Dendritic cell treated with granulocyte-macrophage colony-stimulating factor and Interleukin-4, amounts not matched to agents 40 ng/mL and 50 ng/mL, for 4 days (primary cell): ENCODE results near the gene ACSL3.
"Not testable (repeated sequence)": the region's sequence is repeated elsewhere in the genome, so short reads cannot be mapped to it uniquely, and the experiment has no call there.

Source experiments
- H3K27ac Mint-ChIP-seq: one replicate; pipeline ENCODE4 v1.8.0; 2022; ENCODE audit warnings: mild to moderate bottlenecking, mixed read lengths
- H3K27me3 Mint-ChIP-seq: one replicate; pipeline ENCODE4 v1.8.0; 2022; ENCODE audit warnings: mild to moderate bottlenecking, mixed read lengths
- H3K36me3 Mint-ChIP-seq: one replicate; pipeline ENCODE4 v1.8.0; 2022; ENCODE audit warnings: low read depth, mixed read lengths
- H3K4me1 Mint-ChIP-seq: one replicate; pipeline ENCODE4 v1.8.0; 2022; ENCODE audit warnings: low read depth, mixed read lengths
- H3K4me3 Mint-ChIP-seq: one replicate; pipeline ENCODE4 v1.8.0; 2022; ENCODE audit warnings: mild to moderate bottlenecking, moderate library complexity, mixed read lengths
- H3K9me3 Mint-ChIP-seq: one replicate; pipeline ENCODE4 v1.8.0; 2022; ENCODE audit warnings: mixed read lengths
- intact Hi-C: fragments of 100-400 bp; cut with micrococcal nuclease; formaldehyde crosslinking; loops from one replicate; pipeline ENCODE4 v1.15.0; 2022

The ACSL3 gene

DNA sequence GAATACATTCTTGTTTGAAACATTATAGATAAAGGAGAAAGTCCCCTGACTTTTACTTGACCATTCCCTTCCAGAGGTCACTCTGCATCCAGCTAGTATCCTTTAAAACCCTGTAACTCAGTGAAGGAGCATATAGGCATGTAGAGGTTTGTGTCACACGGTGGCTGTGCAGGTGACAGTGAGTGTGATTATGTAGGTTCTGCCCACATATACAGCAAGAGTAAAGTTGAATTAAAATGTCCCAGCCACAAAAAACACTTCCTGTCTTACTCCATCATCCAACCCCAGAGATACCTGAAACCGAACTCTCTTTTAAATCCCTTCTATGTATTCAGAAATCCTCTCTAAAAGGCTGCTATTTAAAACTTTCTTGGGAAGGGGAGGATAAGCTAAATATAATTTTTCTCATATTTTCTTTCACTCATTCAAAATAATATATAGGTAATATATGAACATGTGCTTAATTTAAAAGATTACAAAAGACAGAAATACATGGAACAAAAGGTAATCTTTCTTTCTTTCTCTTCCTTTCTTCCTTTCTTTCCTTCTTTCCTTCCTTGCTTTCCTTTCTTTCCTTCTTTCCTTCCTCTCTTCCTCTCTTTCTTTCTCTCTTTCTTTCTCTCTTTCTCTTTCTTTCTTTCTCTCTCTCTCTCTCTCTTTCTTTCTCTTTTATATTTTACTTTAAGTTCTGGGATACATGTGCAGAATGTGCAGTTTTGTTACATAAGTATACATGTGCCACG is 20.6 kb upstream of the ACSL3 start:
- intact Hi-C loops, result loop anchor here (5.0 kb wide), 1 partner anchor 33 kb away; no protein-coding TSS in a partner anchor
- Mint-ChIP-seq H3K9me3 (no peaks in the 10 kb centered on the region), H3K27me3 (no peaks in the 10 kb centered on the region), H3K4me1 (peaks cover 46% of the 10 kb centered on the region), H3K4me3 (no peak overlapping the region), H3K27ac (no peak overlapping the region), H3K36me3 (no peaks in the 10 kb centered on the region)

DNA sequence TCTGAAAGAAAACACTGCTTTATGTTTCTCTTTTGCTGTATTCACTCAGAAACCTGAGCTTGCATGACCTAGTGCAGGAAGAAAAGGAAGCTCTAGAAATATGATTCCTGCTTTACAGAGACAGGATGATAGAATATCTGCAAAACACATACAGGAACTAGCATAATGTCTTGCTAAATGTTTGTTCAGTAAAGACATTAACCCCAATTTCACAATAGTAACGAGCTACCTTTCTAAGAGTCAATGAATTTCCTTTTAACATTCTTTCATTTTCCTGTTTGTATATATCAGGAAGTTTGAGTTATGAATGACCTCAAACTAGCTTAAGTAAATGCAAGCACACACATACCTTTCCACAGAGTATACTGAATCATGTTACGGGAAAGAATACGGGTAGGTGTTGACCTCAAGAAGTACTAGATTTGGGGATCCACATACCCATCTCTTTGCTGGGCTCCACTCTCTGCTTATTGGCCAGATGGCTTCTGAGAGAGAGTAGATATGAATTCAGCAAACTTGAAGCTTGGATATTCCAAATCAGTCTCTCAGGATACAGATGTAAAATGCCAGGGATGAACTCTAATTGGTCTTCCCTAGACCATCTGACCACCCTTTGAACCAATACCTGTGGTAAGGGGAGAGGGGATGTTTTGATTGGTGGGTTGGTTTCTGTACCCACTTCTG is 18.2 kb upstream of the ACSL3 start:
- intact Hi-C loops, result loop anchor here (5.0 kb wide), 1 partner anchor 35 kb away; no protein-coding TSS in a partner anchor
- H3K27me3 Mint-ChIP-seq, result no peaks in the 10 kb centered on the region

GRCh38 chr2:222844323-222844722 is 16.5 kb upstream of the ACSL3 start:
- Mint-ChIP-seq H3K9me3 (no peaks in the 10 kb centered on the region), H3K4me1 (peaks cover 72% of the 10 kb centered on the region), H3K4me3 (peak overlapping the region; percentile 26), H3K27me3 (no peaks in the 10 kb centered on the region), H3K27ac (peak overlapping the region; percentile 91), H3K36me3 (no peaks in the 10 kb centered on the region)
- intact Hi-C loops, result loop anchor here (5.0 kb wide), 1 partner anchor 37 kb away; no protein-coding TSS in a partner anchor

More for the DNA sequence above, 18.2 kb upstream of the ACSL3 start:
- Mint-ChIP-seq H3K4me1 (peaks cover 58% of the 10 kb centered on the region), H3K36me3 (no peaks in the 10 kb centered on the region), H3K4me3 (no peak overlapping the region), H3K27ac (peak overlapping the region; percentile 91), H3K9me3 (no peaks in the 10 kb centered on the region)

- not testable (repeated sequence) for H3K4me3 Mint-ChIP-seq
These were observed 15.5 kb upstream of the ACSL3 start for GRCh38 chr2:222845314-222845713.

GRCh38 chr2:222846003-222846402 is 14.8 kb upstream of the ACSL3 start:
- H3K4me1 Mint-ChIP-seq, result peaks cover 71% of the 10 kb centered on the region
- H3K36me3 Mint-ChIP-seq, result no peaks in the 10 kb centered on the region
- no peaks in the 10 kb centered on the region for H3K9me3 Mint-ChIP-seq
- intact Hi-C loops, result loop anchor here (5.0 kb wide), 1 partner anchor 139 kb away; no protein-coding TSS in a partner anchor
- no peaks in the 10 kb centered on the region for H3K27me3 Mint-ChIP-seq
- H3K4me3 Mint-ChIP-seq, result no peak overlapping the region
- H3K27ac Mint-ChIP-seq, result peak overlapping the region; percentile 10

More at GRCh38 chr2:222845314-222845713, 15.5 kb upstream of the ACSL3 start:
- not testable (repeated sequence) for H3K9me3 Mint-ChIP-seq, H3K27me3 Mint-ChIP-seq, H3K36me3 Mint-ChIP-seq
- intact Hi-C loops, result loop anchor here (5.0 kb wide), 1 partner anchor 138 kb away; no protein-coding TSS in a partner anchor
- H3K4me1 Mint-ChIP-seq, result peaks cover 76% of the 10 kb centered on the region
- peak overlapping the region; percentile 10 for H3K27ac Mint-ChIP-seq

- peak overlapping the region; percentile 66 for H3K27ac Mint-ChIP-seq
- H3K9me3 Mint-ChIP-seq, result not testable (repeated sequence)
- intact Hi-C loops, result loop anchor here (5.0 kb wide), 1 partner anchor 141 kb away; no protein-coding TSS in a partner anchor
These were observed 12.8 kb upstream of the ACSL3 start for GRCh38 chr2:222848031-222848430.

DNA sequence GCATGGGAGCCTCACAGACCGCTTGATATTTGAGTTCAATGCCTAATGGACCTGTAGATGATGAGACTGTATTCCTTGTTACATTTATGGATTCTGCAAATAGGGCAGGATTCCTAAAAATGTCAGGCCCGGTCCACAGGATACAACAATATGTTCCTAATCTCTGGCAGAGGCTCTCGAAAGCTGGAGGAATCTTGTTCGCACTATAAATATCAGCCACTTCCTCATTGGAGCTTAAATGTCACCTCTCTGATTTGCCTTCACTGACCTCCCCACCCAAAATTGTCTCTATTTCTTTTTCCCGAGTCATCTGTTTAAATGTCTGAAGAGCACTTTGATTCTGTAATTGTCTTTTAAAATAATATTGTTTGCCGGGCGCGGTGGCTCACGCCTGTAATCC is 12.0 kb upstream of the ACSL3 start:
- H3K9me3 Mint-ChIP-seq, result no peaks in the 10 kb centered on the region
- intact Hi-C loops, result loop anchor here (5.0 kb wide), 1 partner anchor 142 kb away; no protein-coding TSS in a partner anchor
- peaks cover 65% of the 10 kb centered on the region for H3K4me1 Mint-ChIP-seq
- peak overlapping the region; percentile 81 for H3K27ac Mint-ChIP-seq
- no peaks in the 10 kb centered on the region for H3K36me3 Mint-ChIP-seq
- H3K4me3 Mint-ChIP-seq, result no peak overlapping the region
- H3K27me3 Mint-ChIP-seq, result no peaks in the 10 kb centered on the region

More at GRCh38 chr2:222848031-222848430, 12.8 kb upstream of the ACSL3 start:
- not testable (repeated sequence) for H3K36me3 Mint-ChIP-seq, H3K27me3 Mint-ChIP-seq, H3K4me3 Mint-ChIP-seq
- peaks cover 73% of the 10 kb centered on the region for H3K4me1 Mint-ChIP-seq

DNA sequence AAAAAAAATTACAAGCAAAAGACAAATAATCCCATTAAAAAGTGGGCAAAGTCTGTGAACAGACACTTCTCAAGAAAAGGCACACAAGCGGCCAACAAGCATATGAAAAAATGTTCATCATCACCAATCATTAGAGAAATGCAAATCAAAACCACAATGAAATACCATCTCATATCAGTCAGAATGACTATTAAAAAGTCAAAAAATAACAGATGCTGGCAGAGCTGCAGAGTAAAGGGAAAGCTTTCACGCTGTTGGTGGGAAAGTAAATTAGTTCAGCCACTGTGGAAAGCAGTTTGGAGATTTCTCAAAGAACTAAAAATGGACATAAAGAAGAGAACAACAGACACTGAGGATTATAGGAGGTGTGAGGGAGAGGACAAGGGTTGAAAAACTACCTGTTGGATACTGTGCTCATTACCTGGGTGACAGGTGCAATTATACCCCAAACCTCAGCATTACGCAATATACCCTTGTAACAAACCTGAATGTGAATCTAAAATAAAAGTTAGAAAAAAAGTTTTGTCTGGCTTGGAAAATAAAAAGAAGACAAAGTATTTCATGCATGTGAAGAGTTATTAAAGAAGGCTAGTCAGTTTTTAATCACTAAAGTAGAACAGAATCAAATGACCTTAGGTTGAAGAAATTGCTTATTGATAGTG is 8.7 kb upstream of the ACSL3 start:
- Mint-ChIP-seq H3K27ac (no peak overlapping the region), H3K4me1 (peaks cover 43% of the 10 kb centered on the region), H3K9me3 (no peaks in the 10 kb centered on the region), H3K4me3 (no peak overlapping the region), H3K36me3 (no peaks in the 10 kb centered on the region), H3K27me3 (no peaks in the 10 kb centered on the region)
- intact Hi-C loops, result no loop called here

DNA sequence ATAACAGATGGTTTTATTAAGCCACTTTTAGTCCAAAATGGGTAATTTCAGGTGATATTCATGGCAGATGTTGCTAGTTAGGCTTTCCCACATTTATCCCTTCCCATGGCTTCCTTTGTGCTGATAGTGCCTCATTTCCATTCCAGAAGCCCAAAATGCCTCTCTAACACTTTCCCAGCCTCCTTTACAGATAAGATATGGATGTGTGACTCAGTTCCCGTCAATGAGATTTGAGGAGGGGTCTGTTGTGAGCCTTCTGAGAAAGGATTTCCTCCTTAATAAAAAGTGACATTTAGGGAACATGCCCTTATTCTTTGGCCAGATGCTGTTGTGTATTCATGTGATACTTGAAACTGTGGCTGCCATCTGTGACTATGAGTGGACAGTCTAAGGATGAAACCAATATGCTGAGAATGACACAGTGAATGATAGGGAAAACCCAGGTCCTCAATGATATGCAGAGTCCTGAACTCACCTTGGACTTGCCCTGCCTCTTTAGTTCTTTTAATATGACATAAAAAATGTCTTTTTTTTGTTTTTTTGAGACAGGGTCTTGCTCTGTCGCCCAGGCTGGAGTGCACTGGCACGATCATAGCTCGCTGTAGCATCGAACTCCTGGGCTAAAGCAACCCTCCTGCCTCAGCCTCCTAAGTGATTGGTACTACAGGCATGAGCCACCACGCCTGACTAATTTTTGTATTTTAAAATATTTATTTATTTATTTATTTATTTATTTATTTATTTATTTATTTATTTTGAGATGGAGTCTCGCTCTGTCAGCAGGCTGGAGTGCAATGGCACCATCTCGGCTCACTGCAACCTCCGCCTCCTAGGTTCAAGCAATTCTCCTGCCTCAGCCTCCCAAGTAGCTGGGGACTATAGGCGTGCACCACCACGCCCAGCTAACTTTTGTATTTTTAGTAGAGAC is 5.8 kb upstream of the ACSL3 start:
- Mint-ChIP-seq H3K36me3 (no peaks in the 10 kb centered on the region), H3K9me3 (no peaks in the 10 kb centered on the region), H3K27me3 (no peaks in the 10 kb centered on the region), H3K27ac (no peak overlapping the region), H3K4me1 (peaks cover 26% of the 10 kb centered on the region), H3K4me3 (no peak overlapping the region)
- intact Hi-C loops, result no loop called here

DNA sequence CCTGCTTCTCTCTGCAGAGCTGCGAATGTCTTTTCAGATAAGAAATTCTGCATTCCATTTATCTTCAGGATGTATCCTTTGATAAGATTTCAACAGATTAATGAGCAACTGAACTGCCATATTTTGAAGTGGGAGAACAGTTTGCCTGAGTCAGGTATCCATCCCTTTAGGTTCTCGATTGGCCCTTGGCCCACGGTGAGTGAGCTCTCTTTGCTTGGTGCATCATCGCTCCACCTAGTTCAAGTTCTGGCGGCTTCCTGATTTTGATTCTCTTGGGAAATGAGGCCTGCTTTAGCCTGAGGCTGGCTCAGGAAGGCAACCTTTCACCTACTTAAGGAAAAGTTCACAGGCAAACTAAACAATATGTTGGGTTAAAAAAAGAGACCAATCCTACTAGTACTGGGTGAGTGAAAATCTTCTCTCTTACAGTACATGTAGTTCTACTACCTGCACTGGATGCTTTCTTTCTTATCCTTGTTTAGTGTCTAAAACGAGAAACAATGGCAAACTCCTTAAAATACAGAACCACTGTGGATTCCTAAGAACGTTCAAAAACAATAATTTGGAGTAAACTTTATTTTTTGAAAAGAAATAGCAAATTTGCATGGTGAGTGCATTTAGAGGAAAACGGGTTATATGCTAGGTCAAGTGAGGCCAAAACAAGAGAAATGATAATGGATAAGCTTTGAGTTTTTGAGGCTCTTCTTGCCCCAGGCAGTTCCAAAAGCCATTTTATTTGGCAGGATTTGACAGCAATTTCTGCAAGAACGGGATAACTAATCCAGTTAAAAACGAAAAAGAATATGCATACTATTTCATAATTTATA is 837 bp upstream of the ACSL3 start:
- Mint-ChIP-seq H3K27me3 (no peaks in the 10 kb centered on the region), H3K27ac (no peak overlapping the region), H3K4me3 (peak overlapping the region; percentile 20), H3K9me3 (no peaks in the 10 kb centered on the region), H3K36me3 (peaks cover 8% of the 10 kb centered on the region), H3K4me1 (peaks cover 7% of the 10 kb centered on the region)
- intact Hi-C loops, result loop anchor here (2.0 to 5.0 kb wide), 3 partner anchors 42 to 151 kb away; no protein-coding TSS in a partner anchor

DNA sequence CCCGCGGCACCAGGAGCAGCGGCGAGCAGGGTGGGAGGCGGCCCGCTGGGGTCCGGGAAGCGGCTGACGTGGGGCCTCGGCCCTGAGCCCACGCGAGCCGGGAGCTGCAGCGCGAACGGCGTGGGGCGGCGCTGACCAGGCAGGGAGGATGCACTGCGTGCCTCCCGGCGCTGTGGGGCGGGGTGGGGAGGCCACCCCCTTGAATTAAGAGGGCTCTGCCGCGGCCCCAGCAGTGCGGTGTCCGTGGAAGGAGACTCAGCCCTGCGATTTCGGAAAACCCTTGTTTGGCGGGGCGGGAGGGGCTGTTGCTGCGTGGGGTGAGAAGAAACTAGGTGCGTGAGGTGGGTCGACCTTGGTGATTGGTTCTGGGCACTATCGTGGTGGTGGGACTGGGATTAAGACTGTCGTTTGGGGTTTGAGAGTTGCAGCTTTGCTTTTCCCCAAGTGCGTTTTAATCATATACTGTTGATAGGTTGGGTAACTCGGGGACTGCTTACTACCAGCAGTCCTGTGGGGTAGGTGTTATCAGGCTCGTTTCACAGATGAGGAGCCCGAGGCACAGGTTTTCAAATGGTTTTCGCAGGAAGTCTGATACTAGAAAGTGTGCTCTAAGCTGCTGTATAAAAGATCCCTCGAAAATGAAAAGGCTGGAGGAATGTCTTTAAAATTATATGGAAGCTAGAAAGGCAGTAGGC is 722 bp downstream of the ACSL3 start:
- no peak overlapping the region for H3K27ac Mint-ChIP-seq

More for the DNA sequence above, 722 bp downstream of the ACSL3 start:
- Mint-ChIP-seq H3K9me3 (no peaks in the 10 kb centered on the region), H3K27me3 (no peaks in the 10 kb centered on the region), H3K4me3 (no peak overlapping the region), H3K36me3 (peaks cover 8% of the 10 kb centered on the region), H3K4me1 (peaks cover 15% of the 10 kb centered on the region)
- intact Hi-C loops, result loop anchor here (2.0 to 5.0 kb wide), 3 partner anchors 41 to 153 kb away; no protein-coding TSS in a partner anchor
